Measurements from ENCODE around the gene OPRL1.

Gene OPRL1

GRCh38 chr20:64042054-64042781 is 37.7 kb upstream of the OPRL1 start:
- DNase-seq (ENCODE audit: low read depth), result no peak

- no peak for DNase-seq (ENCODE audit: low read depth)
Observed at GRCh38 chr20:64043768-64044167, 36.1 kb upstream of the OPRL1 start.

- DNase-seq (ENCODE audit: low read depth), result no peak
Observed at GRCh38 chr20:64044484-64045247, 35.2 kb upstream of the OPRL1 start.

- DNase-seq (ENCODE audit: low read depth), result no peak
Observed at GRCh38 chr20:64045346-64046011, 34.4 kb upstream of the OPRL1 start.

- DNase-seq (ENCODE audit: low read depth), result no peak
Observed at GRCh38 chr20:64047046-64047389, 32.9 kb upstream of the OPRL1 start.

GRCh38 chr20:64047968-64048401 is 31.9 kb upstream of the OPRL1 start:
- DNase-seq (ENCODE audit: low read depth), result no peak

- no peak for DNase-seq (ENCODE audit: low read depth)
Observed at GRCh38 chr20:64048402-64049044, 31.4 kb upstream of the OPRL1 start.

GRCh38 chr20:64049060-64049877 is 30.6 kb upstream of the OPRL1 start, which contains the start of gene SOX18:
SOX18 (minus strand) TSS chr20:64049639; CDS start chr20:64049516, 123 bp downstream.
- DNase-seq (ENCODE audit: low read depth), result no peak

- no peak for DNase-seq (ENCODE audit: low read depth)
Observed at GRCh38 chr20:64049878-64050260, 30.0 kb upstream of the OPRL1 start.

- DNase-seq (ENCODE audit: low read depth), result no peak
Observed at GRCh38 chr20:64050261-64051032, 29.4 kb upstream of the OPRL1 start.

- no peak for DNase-seq (ENCODE audit: low read depth)
Observed at GRCh38 chr20:64051033-64051452, 28.8 kb upstream of the OPRL1 start.

- DNase-seq (ENCODE audit: low read depth), result no peak
Observed at GRCh38 chr20:64051561-64052325, 28.1 kb upstream of the OPRL1 start.

GRCh38 chr20:64052326-64052722 is 27.6 kb upstream of the OPRL1 start:
- DNase-seq (ENCODE audit: low read depth), result no peak

GRCh38 chr20:64052987-64053840 is 26.7 kb upstream of the OPRL1 start:
- no peak for DNase-seq (ENCODE audit: low read depth)

GRCh38 chr20:64053841-64054661 is 25.8 kb upstream of the OPRL1 start:
- no peak for DNase-seq (ENCODE audit: low read depth)

GRCh38 chr20:64055396-64055892 is 24.4 kb upstream of the OPRL1 start:
- no peak for DNase-seq (ENCODE audit: low read depth)

GRCh38 chr20:64055893-64056638 is 23.8 kb upstream of the OPRL1 start:
- DNase-seq (ENCODE audit: low read depth), result no peak

- no peak for DNase-seq (ENCODE audit: low read depth)
Observed at GRCh38 chr20:64056639-64056888, 23.3 kb upstream of the OPRL1 start.
